ENCODE results near the gene MMP24. TPM values are rescaled to one million over a fixed set of nuclear protein-coding genes. Genes with fewer than 3 reads are reported as not detected.

MMP24 gene
- total and polyA plus RNA-seq, 2 of the 13 experiments (the other 11 are each of a cell fraction or from before 2014, with no cell fraction given): 0.29 to 0.35 TPM

GRCh38 chr20:35226884-35227681 lies 593 bp downstream of the MMP24 start (continued):
- peak; percentile 99 for TF ChIP-seq ATF6 (CRISPR knock-in tag; conservative IDR thresholded peaks at IDR 0.05)
- no peak for TF ChIP-seq SRSF4 (IDR thresholded peaks at IDR 0.05; ENCODE audit: low read depth, low read length, poor library complexity, severe bottlenecking)
- no peak for TF ChIP-seq ZNF260 (CRISPR knock-in tag; IDR thresholded peaks at IDR 0.05; ENCODE audit: borderline replicate concordance, low read depth)
- peak; percentile 91; the same call in 1 of the 2 replicates for TF ChIP-seq IKZF5 (CRISPR knock-in tag; IDR thresholded peaks at IDR 0.05)
- TF ChIP-seq ZNF501 (CRISPR knock-in tag; IDR thresholded peaks at IDR 0.05): peak; percentile 72
- TF ChIP-seq ATF3 (CRISPR knock-in tag; IDR thresholded peaks at IDR 0.05): peak; percentile 85
- TF ChIP-seq AFF4 (CRISPR knock-in tag; IDR thresholded peaks at IDR 0.05): peak; percentile 78; the same call in 1 of the 2 replicates
- TF ChIP-seq ZNF782 (CRISPR knock-in tag; IDR thresholded peaks at IDR 0.05; ENCODE audit: borderline replicate concordance): peak; percentile 91; the same call in 1 of the 2 replicates
- TF ChIP-seq SMARCE1 (IDR thresholded peaks at IDR 0.05; ENCODE audit: borderline replicate concordance): no peak
- peak; percentile 57; the same call in 1 of the 2 replicates for TF ChIP-seq ZNF737 (CRISPR knock-in tag; IDR thresholded peaks at IDR 0.05; ENCODE audit: borderline replicate concordance)
- TF ChIP-seq TBX3 (IDR thresholded peaks at IDR 0.05; ENCODE audit: borderline replicate concordance): no peak
- TF ChIP-seq ZBTB1 (CRISPR knock-in tag; IDR thresholded peaks at IDR 0.05; ENCODE audit: borderline replicate concordance): peak; percentile 90; the same call in 1 of the 2 replicates
- TF ChIP-seq ZNF451 (CRISPR knock-in tag; IDR thresholded peaks at IDR 0.05): peak; percentile 66; the same call in 1 of the 2 replicates
- TF ChIP-seq ZNF431 (CRISPR knock-in tag; IDR thresholded peaks at IDR 0.05; ENCODE audit: borderline replicate concordance, low read depth): peak; percentile 95
- 0 out of 2 replicates have a peak, but pooled peaks have one; percentile 36 for TF ChIP-seq ZNF224 (CRISPR knock-in tag; IDR thresholded peaks at IDR 0.05)
- TF ChIP-seq ZNF792 (CRISPR knock-in tag; IDR thresholded peaks at IDR 0.05): peak; percentile 96
- TF ChIP-seq GMEB2 (CRISPR knock-in tag; IDR thresholded peaks at IDR 0.05; ENCODE audit: low read depth): no peak

All from HepG2 (cell line).